ENCODE results near the gene IRGQ. TPM values are rescaled to one million over a fixed set of nuclear protein-coding genes. Genes with fewer than 3 reads are reported as not detected.

The IRGQ gene
- total RNA-seq, 1 experiment from 2014 or later = 24.1 TPM

DNA sequence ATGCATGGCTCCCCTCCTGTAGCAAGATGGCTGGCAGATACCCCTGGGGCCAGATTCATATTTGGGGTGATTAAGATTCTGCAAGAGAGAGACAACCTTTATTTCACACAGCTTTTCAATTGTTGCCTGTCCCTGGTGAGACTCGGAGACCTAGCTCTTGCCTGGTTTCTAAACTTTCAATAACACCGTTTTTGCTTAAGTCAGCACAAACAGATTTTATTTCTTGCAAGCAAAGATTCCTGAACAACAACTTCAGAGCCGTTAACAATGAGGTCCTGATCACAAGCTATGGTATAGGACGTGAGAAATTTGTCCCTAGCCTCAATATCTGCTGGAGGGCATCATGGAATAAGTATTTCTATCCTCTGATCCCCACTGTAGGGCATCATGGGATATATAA lies 46.6 kb upstream of the IRGQ start:
- Histone ChIP-seq H4K91ac (ENCODE audit: insufficient read length, low read depth, low read length) (no peak overlapping the region), H2BK12ac (ENCODE audit: insufficient read length, low read depth, low read length) (no peak overlapping the region), H3K27me3 (ENCODE audit: insufficient read depth, low read length) (peaks cover 24% of the 10 kb centered on the region; the same call in 1 of the 2 replicates), H3K23ac (ENCODE audit: insufficient read length, low read depth, low read length) (no peak overlapping the region), H4K20me1 (ENCODE audit: control insufficient read depth, insufficient read depth, insufficient read length) (no peaks in the 10 kb centered on the region), H4K8ac (replicated peaks; ENCODE audit: insufficient read length, low read depth, low read length) (no peak overlapping the region), H2BK120ac (ENCODE audit: low read depth, low read length, poor library complexity, severe bottlenecking) (no peak overlapping the region), H3K79me2 (ENCODE audit: insufficient read depth, low read length) (no peaks in the 10 kb centered on the region), H3K9me3 (ENCODE audit: control insufficient read depth, low read depth, low read length) (no peaks in the 10 kb centered on the region), H3K14ac (ENCODE audit: insufficient read depth, low read length) (no peak overlapping the region), H3K4ac (ENCODE audit: low read depth, low read length) (no peak overlapping the region), H3K4me1 (ENCODE audit: insufficient read depth, low read length) (0 out of 2 replicates have a peak, but pooled peaks cover 2% of the 10 kb centered on the region), H3K18ac (ENCODE audit: insufficient read length, low read depth, low read length) (no peak overlapping the region), H2BK5ac (ENCODE audit: insufficient read length, low read length) (no peak overlapping the region), H3K79me1 (ENCODE audit: insufficient read depth, low read depth, low read length, poor library complexity, severe bottlenecking) (no peaks in the 10 kb centered on the region), H3T11ph (ENCODE audit: low read length) (no peak overlapping the region), H2AFZ (ENCODE audit: low read length) (no peak overlapping the region), H3K27ac (ENCODE audit: insufficient read length, low read depth, low read length) (no peak overlapping the region), H3K9ac (ENCODE audit: extremely low read depth, insufficient read length, low read length) (no peak overlapping the region), H2BK20ac (ENCODE audit: low read depth, low read length, poor library complexity, severe bottlenecking) (no peak overlapping the region), H2BK15ac (ENCODE audit: low read depth, low read length) (no peak overlapping the region), H3K4me2 (ENCODE audit: insufficient read depth, insufficient read length, low read length) (no peak overlapping the region), H2AK5ac (ENCODE audit: insufficient read length, low read length) (no peak overlapping the region), H4K5ac (ENCODE audit: insufficient read length, low read depth, low read length) (no peak overlapping the region), H3K23me2 (ENCODE audit: insufficient read length, low read depth, low read length, poor library complexity, severe bottlenecking) (peaks cover 13% of the 10 kb centered on the region), H3K56ac (ENCODE audit: insufficient read length, low read depth, low read length) (no peak overlapping the region)
- TF ChIP-seq, protein P1, sequence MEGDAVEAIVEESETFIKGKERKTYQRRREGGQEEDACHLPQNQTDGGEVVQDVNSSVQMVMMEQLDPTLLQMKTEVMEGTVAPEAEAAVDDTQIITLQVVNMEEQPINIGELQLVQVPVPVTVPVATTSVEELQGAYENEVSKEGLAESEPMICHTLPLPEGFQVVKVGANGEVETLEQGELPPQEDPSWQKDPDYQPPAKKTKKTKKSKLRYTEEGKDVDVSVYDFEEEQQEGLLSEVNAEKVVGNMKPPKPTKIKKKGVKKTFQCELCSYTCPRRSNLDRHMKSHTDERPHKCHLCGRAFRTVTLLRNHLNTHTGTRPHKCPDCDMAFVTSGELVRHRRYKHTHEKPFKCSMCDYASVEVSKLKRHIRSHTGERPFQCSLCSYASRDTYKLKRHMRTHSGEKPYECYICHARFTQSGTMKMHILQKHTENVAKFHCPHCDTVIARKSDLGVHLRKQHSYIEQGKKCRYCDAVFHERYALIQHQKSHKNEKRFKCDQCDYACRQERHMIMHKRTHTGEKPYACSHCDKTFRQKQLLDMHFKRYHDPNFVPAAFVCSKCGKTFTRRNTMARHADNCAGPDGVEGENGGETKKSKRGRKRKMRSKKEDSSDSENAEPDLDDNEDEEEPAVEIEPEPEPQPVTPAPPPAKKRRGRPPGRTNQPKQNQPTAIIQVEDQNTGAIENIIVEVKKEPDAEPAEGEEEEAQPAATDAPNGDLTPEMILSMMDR (conservative IDR thresholded peaks at IDR 0.05) = no peak
- H3K27ac Mint-ChIP-seq = no peak overlapping the region
- H3K27me3 Mint-ChIP-seq (ENCODE audit: low read depth) = peaks cover 63% of the 10 kb centered on the region
- H3K4me1 Mint-ChIP-seq = peaks cover 12 to 22% of the 10 kb centered on the region in 2 experiments
- peaks cover 11 to 19% of the 10 kb centered on the region in 2 experiments; a peak in 4 of 5 replicates for H3K9me3 Mint-ChIP-seq
- H3K4me3 Mint-ChIP-seq = no peak overlapping the region
- no CpG with 5 or more reads among the region's 4 CpGs for WGBS (ENCODE audit: extremely low coverage, insufficient read length, low lambda C conversion rate)
- peaks cover 8 to 16% (median 16%) of the 10 kb centered on the region in 3 experiments for H3K36me3 Mint-ChIP-seq (ENCODE audit: insufficient read depth in 1 of 3, low read depth in 3 of 3)
- DNase-seq = no peak
